NCI-H187 treated with DMSO at 0.1 percent for 48 hours (cell line): ENCODE results near the gene RASGRF1.

Experiments
- DNase-seq: peaks from one replicate; lab custom pipeline; 2025; lab: John Stamatoyannopoulos, UW

RASGRF1 gene

DNA sequence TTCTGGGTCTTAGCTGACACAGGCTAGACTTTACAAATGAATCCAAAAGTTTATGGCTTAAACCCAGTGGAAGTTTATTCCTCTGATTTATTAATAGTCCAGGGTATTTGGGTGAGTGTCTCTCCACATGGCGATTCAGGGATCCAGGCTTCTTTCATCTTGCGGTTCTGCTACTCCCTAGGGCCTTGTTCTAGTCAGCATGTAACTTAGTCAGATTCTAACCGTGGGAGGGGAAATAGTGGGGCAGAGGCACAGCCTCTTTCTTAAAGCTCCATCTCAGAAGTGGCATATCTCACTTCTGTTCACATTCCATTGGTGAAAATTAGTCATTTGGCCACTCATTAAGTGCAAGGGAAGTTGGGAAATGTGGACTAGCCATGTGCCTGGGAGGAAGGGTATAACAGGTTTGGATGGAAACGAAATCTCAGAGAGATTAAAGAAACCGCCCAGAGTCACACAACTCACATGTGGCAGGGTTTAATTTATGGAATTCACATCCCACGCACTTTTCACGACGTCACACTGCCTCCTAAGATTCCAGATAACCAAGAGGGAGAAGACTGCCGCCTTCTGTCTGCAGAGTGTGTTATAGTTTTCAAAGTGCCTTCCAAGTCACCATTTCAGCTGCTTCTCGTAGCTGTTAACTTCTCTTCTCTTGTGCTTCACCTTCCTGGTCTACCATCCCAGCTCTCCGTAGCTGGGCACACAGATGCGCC is 11.4 kb upstream of the RASGRF1 start:
- no peak for DNase-seq

- no peak for DNase-seq
Observed at GRCh38 chr15:79099692-79100091, 9.1 kb upstream of the RASGRF1 start.

GRCh38 chr15:79094611-79095021 is 4.0 kb upstream of the RASGRF1 start:
- DNase-seq = no peak

DNA sequence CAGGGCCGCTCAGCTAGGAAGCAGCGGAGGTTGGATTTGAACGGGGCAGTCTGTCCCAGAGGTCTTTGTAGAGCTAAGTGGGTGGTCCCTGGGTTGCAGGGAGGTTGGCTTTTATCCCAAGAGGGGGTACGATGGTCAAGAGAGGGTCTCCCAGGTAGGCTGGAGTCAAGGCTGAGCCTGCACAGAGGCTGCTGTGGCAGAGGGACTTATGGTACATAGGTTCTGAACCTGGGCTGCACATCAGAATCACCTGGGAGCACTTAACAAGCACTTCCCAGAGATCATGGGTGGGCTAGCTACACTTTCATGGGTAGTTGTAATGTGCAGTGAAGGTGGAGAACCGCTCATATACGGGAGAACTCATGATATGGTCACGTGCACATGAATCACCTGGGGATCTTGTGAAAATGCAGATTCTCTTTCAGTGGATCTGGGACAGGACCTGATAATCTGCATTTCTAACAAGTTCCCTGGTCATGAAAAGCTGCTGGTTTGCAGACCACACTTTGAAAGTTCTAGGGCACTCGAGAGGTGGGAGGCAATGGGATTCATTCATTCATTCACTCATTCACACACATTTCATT is 2.9 kb upstream of the RASGRF1 start:
- DNase-seq = no peak

GRCh38 chr15:79092382-79092781 is 1.8 kb upstream of the RASGRF1 start:
- DNase-seq = no peak

- DNase-seq = no peak
Observed at GRCh38 chr15:79091204-79091867, 756 bp upstream of the RASGRF1 start.

DNA sequence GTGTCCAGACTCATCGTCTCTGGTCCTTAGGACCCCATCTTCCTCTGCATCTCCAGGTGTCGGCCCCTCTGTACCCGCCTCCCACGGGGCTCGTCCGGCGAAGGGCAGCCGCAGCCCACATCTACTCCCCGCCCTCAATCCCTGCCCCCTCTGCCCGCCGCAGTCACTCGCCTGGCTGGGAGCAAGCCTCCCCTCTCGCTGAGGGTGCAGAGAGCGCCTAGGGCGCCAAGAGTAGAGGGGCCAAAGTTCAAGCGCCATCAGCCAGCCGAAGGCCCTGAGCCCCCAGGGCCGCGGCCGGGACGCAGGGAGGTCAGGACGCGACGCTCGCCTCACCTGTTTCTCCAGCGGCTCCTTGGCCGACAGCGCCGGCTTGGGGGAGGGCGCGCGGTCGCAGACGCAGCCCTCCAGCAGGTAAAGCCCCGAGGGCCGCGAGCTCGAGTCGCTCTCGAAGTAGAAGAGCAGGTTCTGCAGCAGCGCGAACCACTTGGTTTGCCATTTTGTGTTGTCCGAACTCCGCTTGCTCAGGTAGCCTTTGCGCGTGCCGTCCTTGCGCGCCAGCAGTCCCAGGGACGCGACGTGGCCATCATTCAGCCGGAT is 592 bp downstream of the RASGRF1 start:
- DNase-seq = no peak

- no peak for DNase-seq
Observed at GRCh38 chr15:79089331-79089889, 1.2 kb downstream of the RASGRF1 start.

DNA sequence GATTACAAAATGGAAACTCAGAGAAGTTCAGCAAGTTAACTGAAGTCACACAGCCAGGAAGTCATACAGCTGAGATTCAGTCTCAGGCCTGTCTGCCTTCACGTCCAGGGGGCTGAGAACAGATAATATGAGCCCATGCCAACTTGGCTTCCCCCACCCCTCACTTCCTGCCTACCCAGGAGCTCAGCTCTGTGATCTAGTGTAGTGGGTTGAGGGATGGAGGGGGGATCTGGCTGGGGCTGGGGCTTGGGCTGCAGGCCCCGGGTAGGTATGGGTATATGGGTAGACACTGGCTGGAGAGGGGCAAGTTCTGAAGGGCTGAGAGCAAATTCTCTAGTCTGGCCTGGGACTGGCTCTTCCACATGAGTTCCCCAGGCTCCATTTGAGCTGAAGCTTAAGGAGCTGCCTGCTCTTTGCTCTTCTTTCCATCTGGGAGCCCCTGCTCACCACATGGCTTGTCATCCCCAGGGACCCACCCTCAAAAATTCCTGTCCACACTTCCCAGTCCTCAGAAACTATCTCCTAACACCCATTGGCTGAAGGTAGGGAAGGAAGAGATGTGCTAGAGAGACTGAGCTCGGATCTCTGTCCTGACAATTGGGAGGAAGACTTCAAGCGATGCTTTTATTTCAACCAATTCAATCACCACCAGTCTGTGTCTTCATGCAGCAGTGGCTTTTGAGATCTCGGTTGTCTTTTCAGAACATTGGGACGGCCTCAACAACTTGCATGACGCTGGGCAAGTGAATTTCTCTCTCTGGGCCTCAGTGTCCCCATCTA is 2.0 kb downstream of the RASGRF1 start:
- DNase-seq = no peak

DNA sequence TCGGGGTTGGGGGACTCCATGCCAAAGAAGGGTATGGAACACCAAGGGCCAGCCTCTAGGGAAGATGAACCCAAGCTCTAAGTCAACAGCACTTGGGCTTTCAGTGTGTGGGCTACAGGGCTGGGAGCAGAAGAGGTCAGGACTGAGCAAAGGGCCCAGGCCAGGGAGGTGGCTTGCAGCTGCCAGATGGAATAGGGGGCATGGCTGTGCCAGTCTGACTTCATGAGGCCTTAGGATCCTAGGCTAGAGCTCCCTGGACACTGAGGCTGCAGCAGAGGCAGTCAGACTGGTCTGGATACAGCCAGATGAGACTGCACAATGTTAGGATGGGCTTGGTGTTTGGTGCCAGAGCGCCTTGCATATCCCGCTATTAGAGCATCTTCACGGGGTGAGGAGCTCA is 3.8 kb downstream of the RASGRF1 start:
- no peak for DNase-seq

DNA sequence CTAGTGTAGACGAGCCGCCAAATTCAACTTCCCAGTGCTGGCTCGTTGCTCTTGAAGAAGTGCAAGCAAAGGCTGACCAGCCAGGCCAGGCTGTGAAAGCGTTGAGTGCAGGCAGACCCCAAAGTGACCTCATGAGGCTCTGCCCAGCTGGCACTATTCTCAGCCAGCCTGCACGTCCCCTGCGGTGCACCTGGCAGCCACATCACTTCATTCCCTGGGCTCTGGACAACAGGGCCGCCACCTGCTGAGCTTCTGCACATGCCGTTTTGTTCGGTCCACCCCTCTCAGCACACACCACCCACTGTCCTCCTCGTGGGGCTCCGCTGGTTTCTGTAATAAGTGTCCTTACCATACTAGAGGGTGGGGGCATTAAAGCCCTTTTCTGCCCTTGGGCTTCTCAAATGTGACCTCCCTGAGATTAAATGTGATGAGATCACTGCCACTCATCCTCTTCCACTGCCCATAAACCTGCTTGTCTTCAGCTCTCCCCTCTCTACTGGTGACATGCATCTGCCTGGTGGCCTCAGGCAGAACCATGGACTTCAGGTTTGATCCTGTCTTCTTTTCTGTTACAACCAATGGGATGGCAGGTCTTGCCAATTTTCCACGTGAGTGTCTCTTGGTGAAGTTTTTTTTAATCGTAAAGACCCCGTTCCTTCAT is 6.1 kb downstream of the RASGRF1 start:
- no peak for DNase-seq

GRCh38 chr15:79083154-79083553 is 7.4 kb downstream of the RASGRF1 start:
- no peak for DNase-seq

DNA sequence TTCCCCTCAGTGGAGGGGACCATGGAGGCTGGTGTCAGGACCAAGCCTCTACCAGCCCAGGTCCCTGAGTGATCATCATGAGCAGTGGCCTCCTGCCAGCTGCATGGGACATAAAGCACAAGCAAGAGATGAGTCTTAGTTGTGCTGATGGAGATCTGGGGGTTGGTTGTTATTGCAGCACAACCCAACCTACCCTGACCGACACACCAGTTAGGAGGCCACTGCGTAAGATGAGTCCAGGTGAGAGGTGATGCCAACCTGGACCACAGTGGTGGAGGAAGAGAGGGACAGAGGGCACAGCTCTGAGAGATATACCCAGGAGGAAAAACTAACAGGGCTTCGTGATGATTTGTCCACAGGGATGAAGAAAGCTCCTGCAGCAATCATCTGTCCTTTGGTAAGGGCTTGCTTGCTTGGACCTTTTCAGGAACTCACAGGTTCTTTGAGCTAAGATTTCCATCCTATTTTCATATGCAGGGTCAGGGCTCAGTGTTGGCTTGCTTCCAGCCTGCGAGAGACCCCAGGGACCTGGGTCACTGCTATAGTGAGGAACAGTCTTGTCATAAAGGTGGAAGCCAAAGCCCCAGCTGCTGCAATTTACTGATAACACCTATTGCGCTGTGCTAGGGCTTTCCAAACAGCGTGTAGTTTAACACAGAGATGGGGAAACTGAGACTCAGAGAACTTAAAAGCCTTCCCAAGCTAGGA is 8.1 kb downstream of the RASGRF1 start:
- DNase-seq = no peak

DNA sequence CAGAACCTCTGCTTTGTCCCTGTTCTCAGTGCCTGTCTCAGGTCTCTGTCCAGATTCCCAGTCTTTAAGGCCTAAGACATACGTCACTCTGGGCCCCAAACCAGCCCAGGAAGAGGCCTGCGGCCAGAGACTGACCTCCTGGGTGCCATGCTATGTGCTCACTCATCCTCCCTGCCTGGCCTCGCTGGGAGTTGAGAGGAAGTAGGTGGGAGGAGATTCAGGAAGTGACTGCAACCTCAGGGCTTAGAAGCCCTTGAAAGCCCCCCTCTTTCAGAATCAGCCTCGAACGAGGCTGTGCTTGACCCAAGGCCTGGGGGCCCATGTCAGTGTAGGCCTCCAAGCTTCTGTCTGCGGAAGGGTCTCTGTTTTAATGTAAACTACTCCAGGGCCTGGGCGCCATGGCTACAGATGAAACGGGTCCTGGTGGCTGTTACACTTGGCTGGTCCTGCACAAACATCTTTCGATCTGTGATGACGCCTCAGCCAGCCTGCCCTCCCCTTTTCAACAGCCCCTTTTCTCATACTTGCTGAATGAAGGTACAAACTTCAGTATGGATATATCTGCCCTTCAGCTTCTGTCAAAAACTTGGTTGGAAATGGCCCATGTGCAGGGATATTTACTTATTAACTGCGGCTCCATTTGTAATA is 11.7 kb downstream of the RASGRF1 start:
- no peak for DNase-seq

- DNase-seq = no peak
Observed at GRCh38 chr15:79078003-79078402, 12.6 kb downstream of the RASGRF1 start.

DNA sequence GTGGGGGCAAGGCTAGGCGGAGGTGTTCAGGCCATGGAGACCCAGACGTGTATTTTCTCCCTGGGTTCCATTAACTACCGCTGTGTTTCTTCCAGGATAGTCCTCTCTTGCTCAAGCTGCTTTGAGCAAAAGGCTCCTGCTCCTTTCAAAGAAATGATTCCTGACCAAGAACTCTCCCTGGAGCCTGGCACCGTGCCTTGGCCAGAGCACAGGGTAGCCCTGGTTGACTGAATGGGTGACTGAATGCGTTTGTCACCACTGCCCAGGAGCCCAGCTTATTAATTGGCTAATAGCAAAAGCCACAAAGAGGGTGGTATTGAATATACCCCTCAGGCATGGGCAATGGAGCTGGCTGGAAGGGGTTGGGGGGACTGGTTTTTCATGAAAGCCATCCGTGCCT is 13.9 kb downstream of the RASGRF1 start:
- DNase-seq = no peak

GRCh38 chr15:79075256-79075655 is 15.3 kb downstream of the RASGRF1 start:
- no peak for DNase-seq

DNA sequence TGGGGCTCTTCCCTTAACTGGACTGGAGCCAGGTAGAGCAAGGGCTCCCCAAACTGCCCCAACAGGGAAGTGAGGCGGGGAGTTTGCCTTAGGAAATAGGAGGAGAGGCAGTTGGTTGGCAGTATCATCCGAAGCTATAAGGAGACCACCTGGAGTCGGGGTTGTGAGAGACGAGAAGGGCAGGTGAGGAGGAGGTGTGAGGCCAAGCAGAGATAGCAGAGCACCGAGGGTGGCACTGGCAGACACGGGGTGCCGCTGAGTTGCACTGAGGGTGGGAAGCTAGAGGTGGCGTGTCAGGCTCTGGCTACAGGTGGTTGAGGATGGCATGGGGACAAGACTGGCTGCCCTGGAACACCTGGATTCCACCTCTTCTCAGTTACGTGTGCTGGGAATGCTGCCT is 17.2 kb downstream of the RASGRF1 start:
- no peak for DNase-seq

DNA sequence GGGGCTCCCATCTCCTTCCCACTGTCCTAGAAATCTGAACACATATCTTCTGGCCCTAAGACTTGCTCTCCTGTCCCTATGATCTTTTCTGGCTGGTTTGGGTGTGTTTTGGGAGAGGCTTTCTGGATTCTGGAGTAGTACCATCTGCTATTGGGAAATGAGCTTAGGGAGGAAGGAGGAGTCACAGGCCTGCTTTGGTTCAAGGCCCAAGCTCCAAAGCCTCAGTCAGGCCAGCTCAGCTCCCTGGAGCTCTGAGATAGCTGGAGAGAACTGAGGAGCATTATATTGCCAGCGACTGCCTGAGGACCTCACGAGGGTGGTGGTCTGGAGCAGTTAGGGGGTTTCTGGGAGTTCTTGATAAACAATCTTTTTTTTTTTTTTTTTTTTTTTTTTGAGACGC is 18.7 kb downstream of the RASGRF1 start:
- no peak for DNase-seq

GRCh38 chr15:79068790-79069189 is 21.8 kb downstream of the RASGRF1 start:
- no peak for DNase-seq
